Activated CD8-positive, alpha-beta memory T cell treated with anti-CD3 and anti-CD28 coated beads for 1 hour (primary cell): ENCODE measurements around the gene RPS29.
"Not testable (repeated sequence)": the region's sequence is repeated elsewhere in the genome, so short reads cannot be mapped to it uniquely, and the experiment has no call there.

Experiments used
- DNase-seq, 2 donors: peaks; one replicate each; pipeline ENCODE4 v3.0.0-alpha.2; 2020; ENCODE audit warnings: low read depth in 1 of 2; ENCODE audit errors: extremely low read depth in 1 of 2

Gene RPS29

GRCh38 chr14:49598485-49599300 lies 12.5 kb upstream of the RPS29 start, which contains the start of gene LRR1:
Gene LRR1, plus strand, starts transcription at chr14:49598940. Its CDS starts 81 bp downstream, at chr14:49599021.
- peak; percentile 57 to 78 for DNase-seq

- no peak for DNase-seq
These were observed 12.0 kb upstream of the RPS29 start for GRCh38 chr14:49598189-49598484.

- no peak for DNase-seq
These were observed 8.3 kb upstream of the RPS29 start for GRCh38 chr14:49594347-49595091.

- no peak for DNase-seq
These were observed 6.8 kb upstream of the RPS29 start for GRCh38 chr14:49593016-49593415.

GRCh38 chr14:49589387-49589786 lies 3.2 kb upstream of the RPS29 start:
- no peak for DNase-seq

- DNase-seq, result no peak
These were observed 687 bp upstream of the RPS29 start for GRCh38 chr14:49586673-49587460.

GRCh38 chr14:49584981-49585640 lies 1.1 kb downstream of the RPS29 start:
- DNase-seq, result not testable (repeated sequence)

GRCh38 chr14:49584058-49584457 lies 2.1 kb downstream of the RPS29 start:
- no peak for DNase-seq

GRCh38 chr14:49583629-49584028 lies 2.6 kb downstream of the RPS29 start:
- no peak for DNase-seq

- DNase-seq, result no peak
These were observed 3.8 kb downstream of the RPS29 start for GRCh38 chr14:49582113-49582977.

- DNase-seq, result no peak
These were observed 4.7 kb downstream of the RPS29 start for GRCh38 chr14:49581209-49582112.

GRCh38 chr14:49579841-49580240 lies 6.3 kb downstream of the RPS29 start:
- DNase-seq, result no peak

GRCh38 chr14:49578141-49578540 lies 8.0 kb downstream of the RPS29 start:
- no peak for DNase-seq

- DNase-seq, result no peak
These were observed 12.1 kb downstream of the RPS29 start for GRCh38 chr14:49574038-49574437.

- no peak for DNase-seq
These were observed 16.9 kb downstream of the RPS29 start for GRCh38 chr14:49569281-49569680.

GRCh38 chr14:49566714-49567113 lies 19.5 kb downstream of the RPS29 start:
- DNase-seq, result no peak

- DNase-seq, result no peak
These were observed 26.0 kb downstream of the RPS29 start for GRCh38 chr14:49559979-49560768.

- DNase-seq, result no peak
These were observed 32.3 kb downstream of the RPS29 start for GRCh38 chr14:49553892-49554291.
